ENCODE measurements around the gene ADORA2B. TPM values are rescaled to one million over a fixed set of nuclear protein-coding genes. Genes with fewer than 3 reads are reported as not detected.

ADORA2B gene
- total RNA-seq, 2 donors from 2014 or later: 0.19 to 3.4 TPM

DNA sequence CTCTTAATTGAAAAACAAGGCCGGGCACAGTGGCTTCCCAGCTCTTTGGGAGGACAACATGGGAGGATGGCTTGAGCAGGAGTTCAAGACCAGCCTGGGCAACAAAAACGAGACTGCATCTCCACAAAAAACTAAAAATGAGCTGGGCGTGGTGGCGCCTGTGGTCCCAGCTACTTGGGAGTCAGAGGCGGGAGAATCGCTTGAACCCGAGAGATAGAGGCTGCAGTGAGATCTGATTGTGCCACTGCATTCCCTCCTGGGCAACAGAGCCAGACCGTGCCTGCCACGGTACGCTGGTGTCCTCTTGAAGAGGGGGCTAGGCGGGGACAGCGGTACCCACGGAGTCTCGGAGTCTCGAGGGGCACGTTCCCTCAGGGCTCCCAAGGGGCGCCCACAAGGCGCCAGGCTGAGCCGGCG, 27.9 kb upstream of the ADORA2B start:
- Mint-ChIP-seq H3K27me3 (peaks cover 6% of the 10 kb centered on the region), H3K9me3 (no peaks in the 10 kb centered on the region), H3K27ac (no peak overlapping the region), H3K36me3 (ENCODE audit: low read depth) (no peaks in the 10 kb centered on the region), H3K4me1 (no peaks in the 10 kb centered on the region), H3K4me3 (no peak overlapping the region)
- ATAC-seq (replicated peaks): no peak

DNA sequence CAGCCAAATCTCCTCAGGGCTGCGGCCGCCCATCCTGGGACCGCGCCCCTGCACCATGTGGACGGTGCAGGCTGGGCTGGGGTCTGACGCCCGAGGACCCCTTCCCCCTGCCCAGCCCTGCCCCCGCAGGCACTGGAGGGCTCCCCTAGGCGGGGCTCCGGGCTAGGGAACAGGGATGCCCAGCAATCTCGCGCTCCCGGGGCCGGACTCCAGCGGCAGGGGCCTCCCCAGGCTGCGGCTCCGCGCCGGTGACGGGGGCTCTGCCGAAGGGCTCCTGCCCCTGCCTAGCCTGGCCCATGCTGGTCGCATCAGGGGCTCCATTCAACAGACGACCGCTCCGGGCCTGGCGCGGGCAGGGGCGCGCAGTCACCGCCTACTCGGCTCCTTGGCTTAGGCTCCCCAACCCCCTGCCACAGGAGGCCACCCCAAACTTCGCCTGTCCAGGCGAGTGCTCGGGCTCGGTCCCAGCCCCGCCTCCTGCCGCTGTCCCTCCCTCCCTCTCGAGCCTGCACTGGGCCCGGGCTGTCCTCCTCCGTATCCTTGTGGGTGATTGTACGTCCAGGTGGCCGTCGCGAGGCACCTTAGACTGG, 27.4 kb upstream of the ADORA2B start:
- no peak for ATAC-seq (replicated peaks)
- Mint-ChIP-seq H3K9me3 (no peaks in the 10 kb centered on the region), H3K27ac (no peak overlapping the region), H3K4me3 (no peak overlapping the region), H3K27me3 (peaks cover 6% of the 10 kb centered on the region), H3K36me3 (ENCODE audit: low read depth) (no peaks in the 10 kb centered on the region), H3K4me1 (no peaks in the 10 kb centered on the region)

DNA sequence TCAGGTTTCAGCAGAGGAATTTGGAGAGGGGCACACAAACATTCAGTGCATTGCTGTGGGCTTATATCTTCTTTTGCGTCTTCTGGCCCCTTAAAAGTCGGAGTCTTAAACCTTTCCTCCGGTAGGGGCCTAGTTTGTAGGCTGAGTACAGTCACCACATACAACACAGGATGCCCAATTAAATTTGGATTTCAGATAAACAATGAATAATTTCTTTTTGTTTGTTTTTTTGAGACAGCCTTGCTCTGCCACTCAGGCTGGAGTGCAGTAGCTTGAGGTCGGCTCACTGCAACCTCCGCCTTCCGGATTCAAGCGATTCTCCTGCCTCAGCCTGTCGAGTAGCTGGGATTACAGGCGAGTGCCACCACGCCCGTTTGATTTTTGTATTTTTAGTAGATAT, 26.7 kb upstream of the ADORA2B start:
- Mint-ChIP-seq H3K36me3 (ENCODE audit: low read depth) (no peaks in the 10 kb centered on the region), H3K4me1 (no peaks in the 10 kb centered on the region), H3K9me3 (no peaks in the 10 kb centered on the region), H3K27me3 (peaks cover 6% of the 10 kb centered on the region), H3K27ac (no peak overlapping the region), H3K4me3 (no peak overlapping the region)
- ATAC-seq (replicated peaks): no peak

DNA sequence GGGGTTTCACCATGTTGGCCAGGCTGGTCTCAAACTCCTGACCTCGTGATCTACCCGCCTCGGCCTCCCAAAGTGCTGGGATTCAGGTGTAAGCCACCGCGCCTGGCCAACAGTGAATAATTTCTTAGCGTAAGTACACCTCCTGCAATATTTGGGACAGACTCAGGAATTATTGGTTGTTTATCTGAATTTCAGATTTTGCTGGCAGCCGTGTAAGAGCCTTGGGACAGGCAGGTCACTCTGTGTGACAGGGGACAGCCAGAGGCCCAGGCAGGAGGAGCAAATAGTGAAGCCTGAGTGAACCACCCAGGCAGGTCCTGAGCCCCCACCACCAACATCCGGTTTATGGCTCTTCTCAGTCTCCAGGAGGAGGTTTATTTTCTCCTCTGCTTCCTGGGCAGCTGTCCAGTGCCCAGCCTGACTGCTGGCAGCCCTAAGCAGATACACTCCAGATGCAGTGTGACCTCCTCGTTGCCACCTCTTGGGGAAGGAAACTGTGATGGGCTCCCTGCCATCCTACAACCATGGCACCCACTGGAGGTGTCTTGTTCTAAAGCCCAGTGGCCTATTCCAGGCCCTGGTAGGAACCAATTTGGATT, 26.2 kb upstream of the ADORA2B start:
- H3K36me3 Mint-ChIP-seq (ENCODE audit: low read depth): no peaks in the 10 kb centered on the region
- ATAC-seq (replicated peaks): no peak
- H3K4me1 Mint-ChIP-seq: no peaks in the 10 kb centered on the region
- H3K4me3 Mint-ChIP-seq: no peak overlapping the region
- no peak overlapping the region for H3K27ac Mint-ChIP-seq
- H3K27me3 Mint-ChIP-seq: peaks cover 6% of the 10 kb centered on the region
- H3K9me3 Mint-ChIP-seq: no peaks in the 10 kb centered on the region

DNA sequence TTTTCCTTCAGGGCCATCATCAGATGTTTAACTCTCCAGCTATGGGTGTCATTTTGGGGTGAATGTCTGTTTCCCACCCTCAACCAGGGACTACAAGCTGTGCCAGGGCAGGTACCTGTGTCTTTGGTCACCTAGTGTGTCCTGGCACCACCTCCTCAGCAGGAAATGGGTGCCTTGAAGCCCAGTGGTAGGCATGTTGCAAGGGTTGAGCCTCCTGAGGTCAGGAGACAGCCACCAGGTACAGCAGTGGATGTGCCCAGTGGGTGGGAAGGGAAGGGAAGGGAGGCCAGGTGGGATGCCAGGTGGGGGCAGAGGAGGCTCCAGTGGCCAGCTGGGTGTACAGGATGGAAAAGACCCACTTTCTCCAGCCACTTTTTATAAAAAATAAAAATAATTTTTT, 25.5 kb upstream of the ADORA2B start:
- H3K9me3 Mint-ChIP-seq: no peaks in the 10 kb centered on the region
- H3K4me3 Mint-ChIP-seq: no peak overlapping the region
- ATAC-seq (replicated peaks): no peak
- peaks cover 6% of the 10 kb centered on the region for H3K27me3 Mint-ChIP-seq
- no peaks in the 10 kb centered on the region for H3K36me3 Mint-ChIP-seq (ENCODE audit: low read depth)
- no peak overlapping the region for H3K27ac Mint-ChIP-seq
- H3K4me1 Mint-ChIP-seq: no peaks in the 10 kb centered on the region

DNA sequence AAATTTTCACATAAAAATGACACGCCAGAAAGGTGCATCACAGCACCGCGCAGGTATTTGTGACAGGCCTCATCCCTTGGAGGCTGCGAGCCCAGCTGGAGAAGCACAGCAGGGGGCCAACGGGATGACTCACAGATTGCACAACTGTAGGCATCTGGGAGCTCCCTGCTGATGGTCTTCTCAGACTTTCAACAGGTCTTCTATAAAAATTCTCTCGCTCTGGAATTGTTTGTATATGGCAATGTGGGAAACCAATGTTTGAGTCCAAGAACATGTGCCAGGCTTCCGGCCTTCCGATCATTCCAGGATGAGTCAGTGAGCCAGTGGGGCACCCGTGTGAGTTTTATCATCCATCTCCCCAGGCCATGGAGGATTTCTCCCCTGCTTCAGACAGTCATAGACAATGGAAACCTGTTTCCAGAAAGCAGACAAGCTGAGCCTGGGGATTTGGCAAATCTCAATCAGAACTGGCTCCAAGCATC, 24.1 kb upstream of the ADORA2B start:
- no peak overlapping the region for H3K27ac Mint-ChIP-seq
- peaks cover 3% of the 10 kb centered on the region for H3K27me3 Mint-ChIP-seq
- H3K9me3 Mint-ChIP-seq: no peaks in the 10 kb centered on the region
- H3K4me3 Mint-ChIP-seq: no peak overlapping the region
- H3K4me1 Mint-ChIP-seq: no peaks in the 10 kb centered on the region
- ATAC-seq (replicated peaks): no peak
- H3K36me3 Mint-ChIP-seq (ENCODE audit: low read depth): no peaks in the 10 kb centered on the region

DNA sequence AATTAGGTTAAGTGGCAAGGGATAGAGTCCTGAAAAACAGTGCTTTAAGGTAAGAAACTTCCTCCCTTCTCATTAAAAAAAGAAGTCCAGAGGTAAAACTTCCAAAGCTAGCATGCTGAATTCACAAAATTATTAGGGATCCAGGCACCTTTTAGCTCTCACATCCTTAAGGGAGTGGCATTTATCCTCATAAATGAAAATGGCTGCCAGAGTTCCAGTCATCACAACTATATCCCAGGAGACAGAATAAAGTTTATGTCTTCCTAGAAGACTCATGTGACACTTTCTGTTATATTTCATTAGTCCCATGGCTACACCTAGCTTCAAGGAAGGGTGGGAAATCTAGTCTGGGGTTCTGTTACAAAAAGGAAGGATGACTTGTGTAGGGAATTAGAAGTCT, 23.3 kb upstream of the ADORA2B start:
- Mint-ChIP-seq H3K36me3 (ENCODE audit: low read depth) (no peaks in the 10 kb centered on the region), H3K27me3 (peaks cover 9% of the 10 kb centered on the region), H3K27ac (no peak overlapping the region), H3K4me1 (no peaks in the 10 kb centered on the region), H3K9me3 (no peaks in the 10 kb centered on the region), H3K4me3 (no peak overlapping the region)
- ATAC-seq (replicated peaks): no peak

DNA sequence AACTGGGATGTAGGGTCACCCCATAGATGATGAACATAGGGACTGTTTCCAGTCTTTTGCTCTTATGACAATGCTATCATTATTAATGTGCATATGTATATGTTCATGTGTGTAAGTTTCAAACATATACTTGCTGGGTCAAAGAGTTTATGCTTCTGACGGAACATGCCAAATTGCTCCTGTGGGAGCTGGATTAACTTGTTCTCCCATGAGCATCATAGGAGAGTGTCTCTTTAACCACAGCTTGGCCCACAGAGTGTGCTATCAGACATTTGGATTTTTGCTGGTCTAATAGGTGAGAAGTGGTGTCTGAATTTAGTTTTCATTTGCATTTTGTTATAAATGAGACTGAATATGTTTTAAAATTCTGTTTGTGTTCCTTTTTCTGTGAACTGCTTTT, 22.3 kb upstream of the ADORA2B start:
- ATAC-seq (replicated peaks): no peak
- H3K4me3 Mint-ChIP-seq: no peak overlapping the region
- peaks cover 11% of the 10 kb centered on the region for H3K27me3 Mint-ChIP-seq
- no peaks in the 10 kb centered on the region for H3K36me3 Mint-ChIP-seq (ENCODE audit: low read depth)
- H3K4me1 Mint-ChIP-seq: no peaks in the 10 kb centered on the region
- H3K9me3 Mint-ChIP-seq: no peaks in the 10 kb centered on the region
- H3K27ac Mint-ChIP-seq: no peak overlapping the region

DNA sequence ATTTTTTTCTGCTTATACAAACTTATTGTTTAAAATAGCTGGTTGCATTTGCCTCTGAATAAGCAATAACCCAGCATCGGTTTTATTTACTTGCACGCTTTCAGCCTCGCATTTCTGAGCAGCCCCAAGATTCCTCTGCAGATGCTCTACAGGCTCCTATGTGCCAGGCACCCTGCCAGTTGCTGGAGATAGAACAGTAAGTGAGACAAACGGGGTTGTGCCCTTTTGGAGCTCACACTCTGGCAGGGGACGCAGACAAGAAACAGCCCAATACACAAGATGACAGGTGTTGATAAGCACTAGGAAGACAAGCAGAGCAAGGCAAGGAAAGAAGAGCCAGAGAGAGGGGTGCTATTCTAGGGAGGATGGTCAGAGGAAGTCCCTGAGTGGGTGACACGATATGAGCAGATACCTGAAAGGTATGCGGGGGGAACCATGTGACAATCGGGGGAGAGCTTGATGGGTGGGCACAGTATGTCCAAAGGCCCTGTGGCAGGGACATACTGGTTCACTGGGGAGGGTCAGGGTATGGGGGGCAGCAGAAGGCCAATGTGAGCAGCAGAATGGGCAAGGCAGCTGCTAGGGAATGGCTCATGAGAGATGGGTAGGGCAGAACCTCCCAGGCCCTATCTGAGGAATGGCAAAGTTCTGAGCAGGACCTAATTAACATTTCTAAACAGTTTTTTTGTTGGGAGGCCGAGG, 18.7 kb upstream of the ADORA2B start:
- Mint-ChIP-seq H3K9me3 (no peaks in the 10 kb centered on the region), H3K27me3 (peaks cover 27% of the 10 kb centered on the region), H3K36me3 (ENCODE audit: low read depth) (no peaks in the 10 kb centered on the region), H3K27ac (no peak overlapping the region), H3K4me3 (no peak overlapping the region), H3K4me1 (no peaks in the 10 kb centered on the region)
- ATAC-seq (replicated peaks): no peak

DNA sequence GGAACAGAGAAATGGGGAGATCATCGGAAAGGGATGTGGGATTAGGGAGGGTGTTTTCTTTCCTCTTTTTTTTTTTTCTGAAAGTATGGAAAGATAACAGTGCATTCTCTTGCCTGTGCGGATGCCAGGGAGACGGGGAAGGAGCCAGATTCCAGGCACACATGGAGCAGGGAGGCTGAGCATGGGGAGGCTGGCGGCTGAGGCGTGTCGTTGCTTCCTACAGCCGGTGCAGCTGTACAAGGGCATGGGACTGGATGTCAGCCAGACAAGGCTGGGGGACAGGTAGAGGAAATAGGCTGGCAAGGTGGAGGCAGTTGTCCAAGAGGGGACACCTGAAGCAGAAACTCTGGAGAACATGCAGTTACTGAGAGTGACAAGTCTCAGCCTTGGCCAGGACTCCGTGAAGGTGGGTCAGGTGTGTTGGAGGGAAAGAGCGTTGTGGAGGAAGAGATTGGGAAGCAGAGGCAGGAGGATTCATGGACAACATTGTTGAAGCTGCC, 16.6 kb upstream of the ADORA2B start:
- H3K4me1 Mint-ChIP-seq: no peaks in the 10 kb centered on the region
- no peaks in the 10 kb centered on the region for H3K36me3 Mint-ChIP-seq (ENCODE audit: low read depth)
- ATAC-seq (replicated peaks): no peak
- no peak overlapping the region for H3K4me3 Mint-ChIP-seq
- no peak overlapping the region for H3K27ac Mint-ChIP-seq
- H3K9me3 Mint-ChIP-seq: no peaks in the 10 kb centered on the region
- peaks cover 27% of the 10 kb centered on the region for H3K27me3 Mint-ChIP-seq

DNA sequence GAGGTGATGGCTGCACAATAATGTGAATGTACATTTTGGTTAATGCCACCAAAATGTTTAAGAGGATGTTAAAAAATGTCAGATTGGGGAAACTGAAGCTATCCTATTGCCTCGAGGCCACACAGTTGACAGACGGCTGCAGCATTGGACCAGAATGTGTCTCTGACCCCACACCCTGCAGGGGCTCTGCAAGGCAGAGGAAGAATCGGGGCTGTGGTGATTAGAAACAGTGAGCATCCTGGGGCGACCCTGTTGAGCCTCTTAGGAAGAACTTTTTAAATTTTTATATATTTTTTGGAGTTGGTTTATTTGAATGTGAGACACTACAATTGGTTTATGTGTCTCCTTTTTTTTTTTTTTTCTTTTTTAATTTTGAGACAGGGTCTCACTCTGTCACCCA, 15.0 kb upstream of the ADORA2B start:
- H3K36me3 Mint-ChIP-seq (ENCODE audit: low read depth): no peaks in the 10 kb centered on the region
- H3K4me3 Mint-ChIP-seq: no peak overlapping the region
- no peaks in the 10 kb centered on the region for H3K4me1 Mint-ChIP-seq
- H3K9me3 Mint-ChIP-seq: no peaks in the 10 kb centered on the region
- ATAC-seq (replicated peaks): no peak
- peaks cover 27% of the 10 kb centered on the region for H3K27me3 Mint-ChIP-seq
- no peak overlapping the region for H3K27ac Mint-ChIP-seq

DNA sequence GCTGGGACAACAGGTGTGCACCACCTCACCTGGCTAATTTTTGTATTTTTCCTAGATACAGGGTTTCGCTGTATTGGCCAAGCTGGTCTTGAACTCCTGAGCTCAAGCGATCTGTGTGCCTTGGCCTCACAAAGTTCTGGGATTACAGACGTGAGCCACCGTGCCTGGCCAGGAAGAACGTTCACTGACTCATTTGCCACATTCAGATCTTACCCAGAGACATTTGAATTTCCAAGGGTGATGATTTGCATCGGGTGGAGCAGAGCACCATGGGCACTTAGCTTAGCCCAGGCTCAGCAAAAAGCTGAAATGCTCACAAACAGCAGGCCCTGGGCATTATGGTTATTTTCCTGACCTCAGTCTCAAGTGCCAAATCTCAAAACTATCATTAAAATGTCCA, 14.5 kb upstream of the ADORA2B start:
- no peak overlapping the region for H3K4me3 Mint-ChIP-seq
- H3K27ac Mint-ChIP-seq: no peak overlapping the region
- no peak for ATAC-seq (replicated peaks)
- H3K27me3 Mint-ChIP-seq: peaks cover 27% of the 10 kb centered on the region
- no peaks in the 10 kb centered on the region for H3K4me1 Mint-ChIP-seq
- H3K9me3 Mint-ChIP-seq: no peaks in the 10 kb centered on the region
- no peaks in the 10 kb centered on the region for H3K36me3 Mint-ChIP-seq (ENCODE audit: low read depth)

DNA sequence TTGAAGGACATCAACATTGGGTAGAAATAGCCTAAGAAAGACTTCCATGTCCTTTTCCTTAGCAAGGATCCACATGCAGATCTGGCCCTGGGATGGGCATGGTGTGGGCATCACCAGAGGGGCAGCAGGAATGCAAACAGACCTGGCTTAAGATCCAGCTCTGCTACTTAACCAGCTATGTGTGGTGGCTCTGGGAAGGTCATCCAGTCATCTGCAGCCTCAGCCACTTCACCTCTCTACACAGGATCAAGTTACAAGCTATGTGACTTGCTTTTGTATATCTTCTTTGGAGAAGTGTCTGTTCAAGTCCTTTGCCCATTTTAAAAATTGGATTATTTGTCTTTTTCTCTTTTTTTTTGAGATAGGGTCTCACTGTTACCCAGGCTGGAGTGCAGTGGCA, 13.5 kb upstream of the ADORA2B start:
- Mint-ChIP-seq H3K4me1 (no peaks in the 10 kb centered on the region), H3K27ac (no peak overlapping the region), H3K4me3 (no peak overlapping the region), H3K27me3 (peaks cover 23% of the 10 kb centered on the region), H3K9me3 (no peaks in the 10 kb centered on the region), H3K36me3 (ENCODE audit: low read depth) (no peaks in the 10 kb centered on the region)
- no peak for ATAC-seq (replicated peaks)

DNA sequence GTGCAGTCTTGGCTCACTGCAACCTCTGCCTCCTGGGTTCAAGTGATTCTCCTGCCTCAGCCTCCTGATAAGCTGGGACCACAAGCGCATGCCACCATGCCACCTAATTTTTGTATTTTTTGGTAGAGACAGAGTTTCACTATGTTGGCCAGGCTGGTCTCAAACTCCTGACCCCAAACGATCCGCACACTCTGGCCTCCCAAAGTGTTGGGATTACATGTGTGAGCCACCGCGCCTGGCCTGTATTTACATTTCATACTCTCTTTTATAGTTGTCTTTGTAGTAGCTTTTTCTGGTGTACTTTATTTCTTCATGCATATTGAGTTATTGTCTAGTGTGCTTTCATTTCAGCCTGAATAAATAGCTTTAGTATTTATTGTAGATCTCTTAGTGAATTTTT, 10.1 kb upstream of the ADORA2B start:
- no peak overlapping the region for H3K27ac Mint-ChIP-seq
- no peak overlapping the region for H3K4me3 Mint-ChIP-seq
- H3K9me3 Mint-ChIP-seq: no peaks in the 10 kb centered on the region
- no peaks in the 10 kb centered on the region for H3K4me1 Mint-ChIP-seq
- H3K36me3 Mint-ChIP-seq (ENCODE audit: low read depth): no peaks in the 10 kb centered on the region
- peaks cover under 1% of the 10 kb centered on the region for H3K27me3 Mint-ChIP-seq
- ATAC-seq (replicated peaks): no peak

DNA sequence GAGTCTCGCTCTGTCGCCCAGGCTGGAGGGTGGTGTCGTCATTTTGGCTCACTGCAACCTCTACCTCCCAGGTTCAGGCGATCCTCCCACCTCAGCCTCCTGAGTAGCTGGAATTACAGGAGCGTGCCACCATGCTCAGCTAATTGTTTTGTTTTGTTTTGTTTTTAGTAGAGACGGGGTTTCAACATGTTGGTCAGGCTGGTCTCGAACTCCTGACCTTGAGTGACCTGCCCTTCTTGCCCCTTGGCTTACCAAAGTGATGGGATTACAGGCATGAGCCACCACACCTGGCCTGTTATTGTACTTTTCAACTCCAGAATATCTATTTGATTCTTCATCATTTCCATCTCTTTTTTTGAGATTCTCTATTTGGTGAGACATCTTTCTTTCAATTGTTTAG, 9.0 kb upstream of the ADORA2B start:
- Mint-ChIP-seq H3K4me3 (no peak overlapping the region), H3K36me3 (ENCODE audit: low read depth) (no peaks in the 10 kb centered on the region), H3K9me3 (no peaks in the 10 kb centered on the region), H3K27ac (no peak overlapping the region), H3K27me3 (peaks cover 4% of the 10 kb centered on the region), H3K4me1 (no peaks in the 10 kb centered on the region)
- ATAC-seq (replicated peaks): no peak
